IMR-90 (cell line): ENCODE results near the gene C5orf63. TPM values are rescaled to one million over a fixed set of nuclear protein-coding genes. Genes with fewer than 3 reads are reported as not detected.

ENCODE experiments used
- ATAC-seq: fragments of 200-7000 bp; cut with Tn5 transposase; 2 replicates; pipeline ENCODE4 v1.9.1; 2020; ENCODE audit warnings: low read depth, mild to moderate bottlenecking, moderate library complexity
- BruUV-seq: library from RNA; stranded (reverse); fragments of 400-500 nt; replicated peaks from 2 replicates; lab custom pipeline; 2021; lab: Mats Ljungman, UMichigan
- CTCF ChIA-PET: fragments of 300-600 bp; formaldehyde crosslinking; extraction: SDS; loops from one replicate; lab custom pipeline; 2021; ENCODE audit warnings: antibody characterized with exemption; lab: Yijun Ruan, JAX
- POLR2A ChIA-PET: fragments of 300-600 bp; sonication (Branson Sonifier 250); formaldehyde crosslinking; loops from one replicate; lab custom pipeline; 2022; ENCODE audit warnings: antibody characterized with exemption; ENCODE audit not compliant: unreplicated experiment; lab: Charles Lee
- DNase-seq: peaks from one replicate; pipeline ENCODE4 v3.0.0; 2013
- H2AFZ ChIP-seq: replicated peaks from 2 replicates; pipeline ENCODE3; 2013; ENCODE audit warnings: low read length, mild to moderate bottlenecking; ENCODE audit not compliant: poor library complexity
- H2AK5ac ChIP-seq: 2 replicates; pipeline ENCODE4 v1.6.1; 2013; ENCODE audit warnings: low read depth, low read length, inconsistent platforms
- H2AK9ac ChIP-seq: replicated peaks from 2 replicates; pipeline ENCODE3; 2013; ENCODE audit warnings: mild to moderate bottlenecking, low read depth, low read length, moderate library complexity; ENCODE audit not compliant: poor library complexity
- H2BK120ac ChIP-seq: 2 replicates; pipeline ENCODE4 v1.6.1; 2013; ENCODE audit warnings: low read depth, low read length, inconsistent platforms
- H2BK15ac ChIP-seq: 3 replicates; pipeline ENCODE4 v1.6.1; 2013; ENCODE audit warnings: low read depth, low read length, inconsistent platforms
- H2BK20ac ChIP-seq: 2 replicates; pipeline ENCODE4 v1.6.1; 2013; ENCODE audit warnings: low read depth, mild to moderate bottlenecking, inconsistent platforms, low read length, moderate library complexity
- H2BK5ac ChIP-seq: 2 replicates; pipeline ENCODE4 v1.6.1; 2013; ENCODE audit warnings: mild to moderate bottlenecking, low read depth, low read length, inconsistent platforms; ENCODE audit not compliant: poor library complexity, severe bottlenecking
- H3K14ac ChIP-seq: replicated peaks from 2 replicates; pipeline ENCODE4 v1.6.1; 2013; ENCODE audit warnings: low read depth, low read length, inconsistent platforms
- H3K18ac ChIP-seq: 2 replicates; pipeline ENCODE4 v1.6.1; 2013; ENCODE audit warnings: low read depth, low read length, control low read depth
- H3K23ac ChIP-seq: 2 replicates; pipeline ENCODE4 v1.6.1; 2013; ENCODE audit warnings: low read depth, low read length, inconsistent platforms
- H3K27ac ChIP-seq: 2 replicates; pipeline ENCODE4 v1.5.1; 2013; ENCODE audit warnings: mild to moderate bottlenecking, control low read depth, low read length; ENCODE audit not compliant: insufficient read depth
- H3K27me3 ChIP-seq: 2 replicates; pipeline ENCODE4 v1.6.1; 2013; ENCODE audit warnings: low read length; ENCODE audit not compliant: control insufficient read depth, insufficient read depth
- H3K36me3 ChIP-seq: 2 replicates; pipeline ENCODE4 v1.6.1; 2013; ENCODE audit warnings: low read length, mixed read lengths; ENCODE audit not compliant: control insufficient read depth, insufficient read depth
- H3K4ac ChIP-seq: 2 replicates; pipeline ENCODE4 v1.6.1; 2013; ENCODE audit warnings: low read depth, low read length, inconsistent platforms
- H3K4me1 ChIP-seq: 2 replicates; pipeline ENCODE4 v1.6.1; 2013; ENCODE audit warnings: low read length, mixed read lengths; ENCODE audit not compliant: control insufficient read depth, insufficient read depth
- H3K4me2 ChIP-seq: 2 replicates; pipeline ENCODE4 v1.6.1; 2013; ENCODE audit warnings: low read depth, mild to moderate bottlenecking, control low read depth, low read length, moderate library complexity
- H3K4me3 ChIP-seq: 2 replicates; pipeline ENCODE4 v1.5.1; 2013; ENCODE audit warnings: low read depth, mild to moderate bottlenecking, control low read depth, low read length, moderate library complexity; ENCODE audit not compliant: insufficient read depth
- H3K56ac ChIP-seq: 2 replicates; pipeline ENCODE4 v1.6.1; 2013; ENCODE audit warnings: low read length, inconsistent platforms; ENCODE audit not compliant: insufficient read depth; ENCODE audit errors: extremely low read depth
- H3K79me1 ChIP-seq, 2 experiments: 2 replicates each; pipeline ENCODE4 v1.6.1; 2013; ENCODE audit warnings: low read length in 2 of 2, inconsistent platforms in 1 of 2, low read depth in 1 of 2
- H3K9ac ChIP-seq: 2 replicates; pipeline ENCODE4 v1.6.1; 2013; ENCODE audit warnings: low read depth, low read length, control low read depth
- H3K9me1 ChIP-seq: 2 replicates; pipeline ENCODE4 v1.6.1; 2013; ENCODE audit warnings: low read length, inconsistent platforms; ENCODE audit not compliant: insufficient read depth
- H3K9me3 ChIP-seq: 2 replicates; pipeline ENCODE4 v1.6.1; 2013; ENCODE audit warnings: low read length; ENCODE audit not compliant: control insufficient read depth, insufficient read depth
- H4K20me1 ChIP-seq: 2 replicates; pipeline ENCODE4 v1.6.1; 2013; ENCODE audit warnings: low read length, inconsistent platforms; ENCODE audit not compliant: insufficient read depth
- H4K5ac ChIP-seq: 2 replicates; pipeline ENCODE4 v1.6.1; 2013; ENCODE audit warnings: mild to moderate bottlenecking, low read depth, low read length, control low read depth
- H4K8ac ChIP-seq, 2 experiments: 2 replicates each; pipeline ENCODE4 v1.6.1; 2013; ENCODE audit warnings: low read depth in 2 of 2, low read length in 2 of 2, control low read depth in 1 of 2, inconsistent platforms in 1 of 2
- H4K91ac ChIP-seq: 2 replicates; pipeline ENCODE4 v1.6.1; 2013; ENCODE audit warnings: low read depth, low read length, inconsistent platforms; ENCODE audit not compliant: insufficient read depth
- CEBPB ChIP-seq: IDR thresholded peaks from 2 replicates; pipeline ENCODE4 v1.6.1; 2012; ENCODE audit warnings: low read depth, low read length, improper control_type of control experiment
- FOS ChIP-seq: fragments of 150-350 bp; IDR thresholded peaks from 2 replicates; pipeline ENCODE4 v1.6.1; 2016; ENCODE audit warnings: low read depth, low read length
- MAFK ChIP-seq: IDR thresholded peaks from 2 replicates; pipeline ENCODE4 v1.6.1; 2012; ENCODE audit warnings: low read depth, low read length, improper control_type of control experiment
- MAZ ChIP-seq: IDR thresholded peaks from 2 replicates; pipeline ENCODE4 v1.6.1; 2012; ENCODE audit warnings: low read depth, mild to moderate bottlenecking, low read length, improper control_type of control experiment, moderate library complexity, borderline replicate concordance
- NFE2L2 ChIP-seq: fragments of 150-350 bp; IDR thresholded peaks from 2 replicates; pipeline ENCODE4 v1.6.1; 2016; ENCODE audit warnings: low read depth, mild to moderate bottlenecking, low read length
- POLR2A ChIP-seq: IDR thresholded peaks from 2 replicates; pipeline ENCODE4 v1.6.1; 2012; ENCODE audit warnings: mild to moderate bottlenecking, low read depth, low read length
- RAD21 ChIP-seq: IDR thresholded peaks from 2 replicates; pipeline ENCODE4 v1.6.1; 2012; ENCODE audit warnings: low read length, improper control_type of control experiment
- RFX5 ChIP-seq: IDR thresholded peaks from 2 replicates; pipeline ENCODE4 v1.8.0; 2012; ENCODE audit warnings: low read depth, mild to moderate bottlenecking, low read length, moderate library complexity
- SMC3 ChIP-seq: fragments of 150-350 bp; IDR thresholded peaks from 2 replicates; pipeline ENCODE4 v1.6.1; 2016; ENCODE audit warnings: low read depth, mild to moderate bottlenecking, antibody characterized with exemption, low read length, moderate library complexity
- WGBS, 2 experiments: methylation state at CpG; one replicate each; pipeline versions ENCODE4 v1.1.5 to v1.1.7; 2013; ENCODE audit warnings: missing lambda C conversion rate in 2 of 2; ENCODE audit not compliant: insufficient read length in 1 of 2; ENCODE audit errors: extremely low coverage in 2 of 2; 5-methylcytosine and 5-hydroxymethylcytosine counted together
- dilution Hi-C: fragments of 300-500 bp; cut with HindIII; formaldehyde crosslinking; loops from one replicate; pipeline ENCODE4 v1.14.3; 2018; ENCODE audit warnings: low sequenced_read_pairs; ENCODE audit not compliant: unreplicated experiment
- in situ Hi-C: fragments of 300-500 bp; cut with MboI; formaldehyde crosslinking; loops from 3 replicates; pipeline ENCODE4 v1.14.3; 2019; ENCODE audit warnings: low sequenced_read_pairs, inconsistent platforms, mixed read lengths
- intact Hi-C: fragments of 100-400 bp; cut with micrococcal nuclease; formaldehyde crosslinking; loops from 2 replicates; pipeline ENCODE4 v1.10.0; 2022
- polyA plus RNA-seq, 3 experiments: library from polyadenylated mRNA; depleted of rRNA; stranded (reverse); fragments of >200 nt; gene quantifications; 2 replicates each; pipeline ENCODE4 v1.2.3, GENCODE V29; 2012; ENCODE audit warnings: low replicate concordance in 1 of 3
- total RNA-seq: library from RNA; depleted of rRNA; stranded (reverse); fragments of >200 nt; gene quantifications from 2 replicates; pipeline ENCODE4 v1.2.3, GENCODE V29; 2012
- TF ChIP-seq, protein P1 (sequence below): fragments of 150-350 bp; IDR thresholded peaks from 2 replicates; pipeline ENCODE4 v1.6.1; 2016; ENCODE audit warnings: low read depth, mild to moderate bottlenecking, low read length, moderate library complexity, borderline replicate concordance
- TF ChIP-seq, protein P2 (sequence below): fragments of 150-350 bp; IDR thresholded peaks from 2 replicates; pipeline ENCODE4 v1.6.1; 2017; ENCODE audit warnings: mild to moderate bottlenecking, antibody characterized with exemption, low read length, low read depth
- TF ChIP-seq, protein P3 (sequence below): conservative IDR thresholded peaks from 2 replicates; pipeline ENCODE4 v1.5.1; 2012; ENCODE audit warnings: mild to moderate bottlenecking, low read depth, low read length, improper control_type of control experiment

Gene C5orf63
- total and polyA plus RNA-seq, 2 of the 4 experiments (the other 2 are of a cell fraction) = 0.72 to 1.1 TPM

DNA sequence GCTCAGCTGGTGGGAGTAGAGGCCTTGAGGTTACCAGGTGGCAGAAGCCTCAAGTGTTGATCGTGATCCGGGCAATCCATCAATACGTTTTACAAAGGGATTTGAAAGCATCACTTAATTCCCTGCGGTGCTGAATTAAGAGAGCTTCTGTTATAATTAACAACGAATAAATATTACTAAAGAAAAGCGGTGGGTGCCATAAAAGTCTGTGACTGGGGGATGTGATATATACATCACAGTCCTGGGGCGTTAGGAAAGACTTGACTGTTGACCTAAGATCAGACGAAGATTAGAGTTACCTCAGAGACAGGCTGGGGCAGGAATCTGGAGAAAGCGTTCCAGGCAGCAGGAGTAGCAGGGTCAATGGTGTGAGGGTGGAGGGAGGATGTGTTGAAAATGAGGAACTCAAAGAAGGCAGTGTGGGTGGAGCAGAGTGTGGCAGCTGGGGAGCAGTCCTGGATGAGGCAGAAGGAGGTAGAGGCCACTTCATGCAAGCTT lies 6.7 kb upstream of the C5orf63 start:
- BruUV-seq = no TSS peak
- no peak overlapping the region for H4K5ac ChIP-seq
- no peak overlapping the region for H3K27ac ChIP-seq
- H4K8ac ChIP-seq = no peak overlapping the region
- no peak overlapping the region for H2BK5ac ChIP-seq
- no peak overlapping the region for H3K4me3 ChIP-seq
- no peak overlapping the region for H3K4ac ChIP-seq
- WGBS, 2 experiments = 45% methylated on average over 3 of the region's 9 CpGs; no CpG with 5 or more reads in 1 of the 2 experiments
- no peaks in the 10 kb centered on the region for H3K9me3 ChIP-seq
- H2AK5ac ChIP-seq = no peak overlapping the region
- no peaks in the 10 kb centered on the region for H3K79me1 ChIP-seq
- H3K23ac ChIP-seq = no peak overlapping the region
- no peaks in the 10 kb centered on the region for H3K36me3 ChIP-seq
- no peaks in the 10 kb centered on the region for H4K20me1 ChIP-seq
- no peak for TF ChIP-seq CEBPB
- TF ChIP-seq FOS = no peak
- TF ChIP-seq, protein P1, sequence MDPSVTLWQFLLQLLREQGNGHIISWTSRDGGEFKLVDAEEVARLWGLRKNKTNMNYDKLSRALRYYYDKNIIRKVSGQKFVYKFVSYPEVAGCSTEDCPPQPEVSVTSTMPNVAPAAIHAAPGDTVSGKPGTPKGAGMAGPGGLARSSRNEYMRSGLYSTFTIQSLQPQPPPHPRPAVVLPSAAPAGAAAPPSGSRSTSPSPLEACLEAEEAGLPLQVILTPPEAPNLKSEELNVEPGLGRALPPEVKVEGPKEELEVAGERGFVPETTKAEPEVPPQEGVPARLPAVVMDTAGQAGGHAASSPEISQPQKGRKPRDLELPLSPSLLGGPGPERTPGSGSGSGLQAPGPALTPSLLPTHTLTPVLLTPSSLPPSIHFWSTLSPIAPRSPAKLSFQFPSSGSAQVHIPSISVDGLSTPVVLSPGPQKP = no peak
- TF ChIP-seq RFX5 = no peak
- TF ChIP-seq MAFK = no peak
- TF ChIP-seq MAZ = no peak
- TF ChIP-seq NFE2L2 = no peak
- TF ChIP-seq, protein P2, sequence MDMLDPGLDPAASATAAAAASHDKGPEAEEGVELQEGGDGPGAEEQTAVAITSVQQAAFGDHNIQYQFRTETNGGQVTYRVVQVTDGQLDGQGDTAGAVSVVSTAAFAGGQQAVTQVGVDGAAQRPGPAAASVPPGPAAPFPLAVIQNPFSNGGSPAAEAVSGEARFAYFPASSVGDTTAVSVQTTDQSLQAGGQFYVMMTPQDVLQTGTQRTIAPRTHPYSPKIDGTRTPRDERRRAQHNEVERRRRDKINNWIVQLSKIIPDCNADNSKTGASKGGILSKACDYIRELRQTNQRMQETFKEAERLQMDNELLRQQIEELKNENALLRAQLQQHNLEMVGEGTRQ = no peak
- no peak for TF ChIP-seq POLR2A
- TF ChIP-seq SMC3 = no peak
- TF ChIP-seq RAD21 = no peak
- TF ChIP-seq, protein P3, sequence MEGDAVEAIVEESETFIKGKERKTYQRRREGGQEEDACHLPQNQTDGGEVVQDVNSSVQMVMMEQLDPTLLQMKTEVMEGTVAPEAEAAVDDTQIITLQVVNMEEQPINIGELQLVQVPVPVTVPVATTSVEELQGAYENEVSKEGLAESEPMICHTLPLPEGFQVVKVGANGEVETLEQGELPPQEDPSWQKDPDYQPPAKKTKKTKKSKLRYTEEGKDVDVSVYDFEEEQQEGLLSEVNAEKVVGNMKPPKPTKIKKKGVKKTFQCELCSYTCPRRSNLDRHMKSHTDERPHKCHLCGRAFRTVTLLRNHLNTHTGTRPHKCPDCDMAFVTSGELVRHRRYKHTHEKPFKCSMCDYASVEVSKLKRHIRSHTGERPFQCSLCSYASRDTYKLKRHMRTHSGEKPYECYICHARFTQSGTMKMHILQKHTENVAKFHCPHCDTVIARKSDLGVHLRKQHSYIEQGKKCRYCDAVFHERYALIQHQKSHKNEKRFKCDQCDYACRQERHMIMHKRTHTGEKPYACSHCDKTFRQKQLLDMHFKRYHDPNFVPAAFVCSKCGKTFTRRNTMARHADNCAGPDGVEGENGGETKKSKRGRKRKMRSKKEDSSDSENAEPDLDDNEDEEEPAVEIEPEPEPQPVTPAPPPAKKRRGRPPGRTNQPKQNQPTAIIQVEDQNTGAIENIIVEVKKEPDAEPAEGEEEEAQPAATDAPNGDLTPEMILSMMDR = no peak
- no peak overlapping the region for H4K91ac ChIP-seq
- in situ Hi-C loops = no loop called here
- H2AFZ ChIP-seq = peak overlapping the region; percentile 38
- H2BK20ac ChIP-seq = no peak overlapping the region
- H2BK120ac ChIP-seq = no peak overlapping the region
- peaks cover 3% of the 10 kb centered on the region; the same call in 1 of the 2 replicates for H3K4me1 ChIP-seq
- H3K18ac ChIP-seq = no peak overlapping the region
- no peak overlapping the region for H3K9ac ChIP-seq
- ChIA-PET CTCF (no interaction called here), POLR2A (no interaction called here)
- H3K9me1 ChIP-seq = 0 out of 2 replicates have a peak, but pooled peaks cover 4% of the 10 kb centered on the region
- H3K4me2 ChIP-seq = no peak overlapping the region
- no peak overlapping the region for H3K14ac ChIP-seq
- no peak overlapping the region for H2AK9ac ChIP-seq
- DNase-seq (no peak), ATAC-seq (peak; percentile 53)
- no peaks in the 10 kb centered on the region for H3K27me3 ChIP-seq
- dilution Hi-C loops = no loop called here
- intact Hi-C loops = no loop called here
- H3K56ac ChIP-seq = no peak overlapping the region
- H2BK15ac ChIP-seq = no peak overlapping the region
